Measurements from ENCODE around the gene AMER3.

The AMER3 gene

DNA sequence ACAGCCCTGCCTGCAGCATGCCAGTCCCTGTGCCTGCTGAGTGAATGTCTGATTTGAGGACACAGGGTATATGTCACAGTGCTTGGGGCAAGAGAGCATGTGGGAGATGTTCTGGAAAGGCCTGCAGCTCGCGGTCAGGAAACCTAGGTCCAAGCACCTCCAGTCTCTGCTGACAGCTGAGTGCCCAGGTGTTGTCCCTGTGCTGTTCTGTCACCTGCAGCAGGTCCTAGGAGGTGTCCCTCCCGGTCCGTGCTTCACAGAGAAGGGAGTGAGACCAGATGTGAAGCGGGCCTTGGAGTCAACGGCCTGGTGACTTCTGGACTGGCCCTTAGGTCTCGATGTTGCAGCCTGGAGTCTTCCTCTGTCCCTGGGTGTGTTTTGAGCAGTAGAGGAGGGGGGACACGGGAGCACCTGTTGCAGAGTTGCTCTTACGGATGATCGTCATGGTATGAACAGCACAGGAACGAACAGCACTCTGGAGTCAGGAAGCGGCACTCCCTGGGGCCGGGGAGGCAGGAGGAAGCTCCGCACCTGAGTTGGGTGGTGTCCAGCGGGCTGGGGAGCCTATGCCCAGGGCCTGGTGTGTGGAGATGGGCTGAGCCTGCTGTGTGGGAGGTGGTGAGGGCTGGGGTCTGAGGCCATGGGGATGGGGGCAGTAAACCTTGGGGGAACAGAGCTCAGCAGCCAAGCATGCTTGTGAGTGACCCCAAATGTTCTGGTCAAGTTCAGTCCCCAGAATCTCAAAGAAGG, 59.8 kb downstream of the AMER3 start:
- H3K27ac ChIP-seq (replicated peaks) = no peak overlapping the region
- DNase-seq (ENCODE audit: low read depth in 1 of 2, low spot score in 1 of 2) = no peak
- H3K4me3 ChIP-seq (replicated peaks; ENCODE audit: insufficient read depth, low read length) = no peak overlapping the region
- TF ChIP-seq, protein P1, sequence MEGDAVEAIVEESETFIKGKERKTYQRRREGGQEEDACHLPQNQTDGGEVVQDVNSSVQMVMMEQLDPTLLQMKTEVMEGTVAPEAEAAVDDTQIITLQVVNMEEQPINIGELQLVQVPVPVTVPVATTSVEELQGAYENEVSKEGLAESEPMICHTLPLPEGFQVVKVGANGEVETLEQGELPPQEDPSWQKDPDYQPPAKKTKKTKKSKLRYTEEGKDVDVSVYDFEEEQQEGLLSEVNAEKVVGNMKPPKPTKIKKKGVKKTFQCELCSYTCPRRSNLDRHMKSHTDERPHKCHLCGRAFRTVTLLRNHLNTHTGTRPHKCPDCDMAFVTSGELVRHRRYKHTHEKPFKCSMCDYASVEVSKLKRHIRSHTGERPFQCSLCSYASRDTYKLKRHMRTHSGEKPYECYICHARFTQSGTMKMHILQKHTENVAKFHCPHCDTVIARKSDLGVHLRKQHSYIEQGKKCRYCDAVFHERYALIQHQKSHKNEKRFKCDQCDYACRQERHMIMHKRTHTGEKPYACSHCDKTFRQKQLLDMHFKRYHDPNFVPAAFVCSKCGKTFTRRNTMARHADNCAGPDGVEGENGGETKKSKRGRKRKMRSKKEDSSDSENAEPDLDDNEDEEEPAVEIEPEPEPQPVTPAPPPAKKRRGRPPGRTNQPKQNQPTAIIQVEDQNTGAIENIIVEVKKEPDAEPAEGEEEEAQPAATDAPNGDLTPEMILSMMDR (IDR thresholded peaks at IDR 0.05; ENCODE audit: insufficient read depth, low read length) = no peak
- TF ChIP-seq, protein P2, sequence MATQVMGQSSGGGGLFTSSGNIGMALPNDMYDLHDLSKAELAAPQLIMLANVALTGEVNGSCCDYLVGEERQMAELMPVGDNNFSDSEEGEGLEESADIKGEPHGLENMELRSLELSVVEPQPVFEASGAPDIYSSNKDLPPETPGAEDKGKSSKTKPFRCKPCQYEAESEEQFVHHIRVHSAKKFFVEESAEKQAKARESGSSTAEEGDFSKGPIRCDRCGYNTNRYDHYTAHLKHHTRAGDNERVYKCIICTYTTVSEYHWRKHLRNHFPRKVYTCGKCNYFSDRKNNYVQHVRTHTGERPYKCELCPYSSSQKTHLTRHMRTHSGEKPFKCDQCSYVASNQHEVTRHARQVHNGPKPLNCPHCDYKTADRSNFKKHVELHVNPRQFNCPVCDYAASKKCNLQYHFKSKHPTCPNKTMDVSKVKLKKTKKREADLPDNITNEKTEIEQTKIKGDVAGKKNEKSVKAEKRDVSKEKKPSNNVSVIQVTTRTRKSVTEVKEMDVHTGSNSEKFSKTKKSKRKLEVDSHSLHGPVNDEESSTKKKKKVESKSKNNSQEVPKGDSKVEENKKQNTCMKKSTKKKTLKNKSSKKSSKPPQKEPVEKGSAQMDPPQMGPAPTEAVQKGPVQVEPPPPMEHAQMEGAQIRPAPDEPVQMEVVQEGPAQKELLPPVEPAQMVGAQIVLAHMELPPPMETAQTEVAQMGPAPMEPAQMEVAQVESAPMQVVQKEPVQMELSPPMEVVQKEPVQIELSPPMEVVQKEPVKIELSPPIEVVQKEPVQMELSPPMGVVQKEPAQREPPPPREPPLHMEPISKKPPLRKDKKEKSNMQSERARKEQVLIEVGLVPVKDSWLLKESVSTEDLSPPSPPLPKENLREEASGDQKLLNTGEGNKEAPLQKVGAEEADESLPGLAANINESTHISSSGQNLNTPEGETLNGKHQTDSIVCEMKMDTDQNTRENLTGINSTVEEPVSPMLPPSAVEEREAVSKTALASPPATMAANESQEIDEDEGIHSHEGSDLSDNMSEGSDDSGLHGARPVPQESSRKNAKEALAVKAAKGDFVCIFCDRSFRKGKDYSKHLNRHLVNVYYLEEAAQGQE (IDR thresholded peaks at IDR 0.05; ENCODE audit: insufficient replicate concordance, low read depth) = no peak
- TF ChIP-seq GABPA (IDR thresholded peaks at IDR 0.05; ENCODE audit: low read depth) (no peak), POLR2AphosphoS5 (IDR thresholded peaks at IDR 0.05; ENCODE audit: low read depth) (no peak), SPI1 (IDR thresholded peaks at IDR 0.05; ENCODE audit: borderline replicate concordance, low read depth) (no peak)
- no peaks in the 10 kb centered on the region for H3K27me3 ChIP-seq (ENCODE audit: insufficient read depth, poor library complexity, severe bottlenecking)

Data from HL-60 (cell line).